Stimulated activated CD4-positive, alpha-beta T cell treated with anti-CD3 and anti-CD28 coated beads, Interleukin-15, amount 100 ng/mL, for 48 hours (primary cell): ENCODE data around the gene SMURF1.

Experiments
- DNase-seq, 2 donors: peaks; one replicate each; pipeline ENCODE4 v3.0.0-alpha.2; 2020; ENCODE audit warnings: low read depth in 2 of 2

Gene SMURF1

GRCh38 chr7:98988641-98989040 is 155.3 kb downstream of the SMURF1 start:
- no peak for DNase-seq

GRCh38 chr7:98985945-98986344 is 158.0 kb downstream of the SMURF1 start:
- no peak for DNase-seq

GRCh38 chr7:98985406-98985805 is 158.5 kb downstream of the SMURF1 start:
- DNase-seq, result no peak

- DNase-seq, result no peak
Observed at GRCh38 chr7:98984126-98984525, 159.8 kb downstream of the SMURF1 start.

GRCh38 chr7:98982686-98983085 is 161.2 kb downstream of the SMURF1 start:
- no peak for DNase-seq

- no peak for DNase-seq
Observed at GRCh38 chr7:98981701-98982100, 162.2 kb downstream of the SMURF1 start.

GRCh38 chr7:98978672-98979071 is 165.2 kb downstream of the SMURF1 start:
- DNase-seq, result no peak
